Lung microvascular endothelial cell (primary cell): ENCODE measurements around the gene EIF4G3. TPM values are rescaled to one million over a fixed set of nuclear protein-coding genes. Genes with fewer than 3 reads are reported as not detected.
"Not testable (repeated sequence)": the region's sequence is repeated elsewhere in the genome, so short reads cannot be mapped to it uniquely, and the experiment has no call there.

ENCODE experiments used
- DNase-seq, 2 donors: peaks; one replicate each; pipeline versions ENCODE4 v3.0.0 to v3.0.0-alpha.2; 2010; ENCODE audit warnings: low read depth in 2 of 2
- total RNA-seq: library from RNA; depleted of rRNA; stranded (reverse); fragments of >200 nt; gene quantifications from 2 replicates; pipeline ENCODE4 v1.2.1, GENCODE V29; 2014

EIF4G3 gene
- total RNA-seq, 1 donor from 2014 or later = 30.2 TPM

DNA sequence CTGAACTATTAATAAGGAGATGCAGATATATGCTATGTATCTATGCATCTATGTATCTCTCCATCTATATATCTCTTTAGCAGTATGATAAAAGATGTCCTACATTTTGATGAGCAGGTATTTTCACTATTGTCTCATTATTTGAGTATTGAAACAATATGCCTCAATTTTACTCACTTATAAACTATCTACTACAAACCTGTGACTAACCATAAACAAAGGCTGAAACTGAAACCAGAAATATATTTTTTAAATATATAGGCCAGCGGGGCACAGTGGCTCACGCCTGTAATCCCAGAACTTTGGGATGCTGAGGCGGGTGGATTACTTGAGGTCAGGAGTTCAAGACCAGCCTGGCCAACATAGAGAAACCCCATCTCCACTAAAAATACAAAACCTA, 22.0 kb downstream of the EIF4G3 start:
- no peak for DNase-seq

GRCh38 chr1:21153388-21153787, 23.3 kb downstream of the EIF4G3 start:
- no peak for DNase-seq

GRCh38 chr1:21152423-21153100, 24.1 kb downstream of the EIF4G3 start:
- peak in 1 of 2 donors; percentile 52 for DNase-seq

DNA sequence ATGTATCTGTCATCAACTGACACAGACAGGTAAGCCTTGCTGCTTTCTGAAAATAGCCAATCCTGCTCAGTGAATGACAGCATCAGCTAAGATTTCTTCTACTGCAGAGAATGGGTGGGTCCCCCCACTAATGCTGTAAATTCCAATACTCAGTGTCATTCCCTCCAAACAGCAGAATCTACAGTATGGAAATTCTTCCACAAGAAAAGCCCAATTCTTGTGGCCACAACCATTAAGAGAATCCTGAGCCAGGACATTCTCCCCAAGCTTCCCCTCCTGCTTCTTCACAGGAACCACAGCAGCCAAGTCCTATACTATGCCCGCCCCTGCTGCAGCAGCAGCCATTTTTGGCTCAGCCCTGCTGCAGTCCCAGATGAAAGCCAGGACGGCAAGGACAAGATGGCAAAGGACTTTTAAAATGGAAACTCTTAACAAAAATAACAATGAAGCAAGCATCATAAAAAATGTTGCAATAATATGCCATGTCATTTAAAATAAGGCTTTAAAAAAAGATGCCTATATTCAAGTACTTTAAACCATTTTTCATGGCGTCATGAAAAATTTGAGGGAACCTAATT, 26.8 kb downstream of the EIF4G3 start:
- peak; percentile 40 to 50 for DNase-seq

DNA sequence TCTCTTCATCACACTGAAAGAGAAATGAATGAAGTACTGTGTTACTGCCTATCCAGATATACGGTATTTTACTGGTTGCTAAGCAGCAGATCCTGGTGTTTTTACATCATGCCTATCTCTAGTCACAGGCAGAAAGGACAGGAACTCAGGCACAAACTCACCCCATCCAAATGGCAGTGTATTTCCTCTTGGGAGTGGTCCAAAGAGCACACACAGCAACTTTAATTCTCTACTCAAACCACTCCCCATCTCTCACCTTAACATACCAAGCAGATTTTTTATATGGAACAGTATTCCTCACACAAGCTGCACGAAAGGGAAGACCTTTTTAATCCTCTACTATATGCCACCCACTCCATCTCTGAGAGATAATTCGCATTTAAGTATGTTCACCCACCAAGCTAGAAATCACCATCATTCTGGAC, 27.3 kb downstream of the EIF4G3 start:
- DNase-seq = peak; percentile 86 to 98

DNA sequence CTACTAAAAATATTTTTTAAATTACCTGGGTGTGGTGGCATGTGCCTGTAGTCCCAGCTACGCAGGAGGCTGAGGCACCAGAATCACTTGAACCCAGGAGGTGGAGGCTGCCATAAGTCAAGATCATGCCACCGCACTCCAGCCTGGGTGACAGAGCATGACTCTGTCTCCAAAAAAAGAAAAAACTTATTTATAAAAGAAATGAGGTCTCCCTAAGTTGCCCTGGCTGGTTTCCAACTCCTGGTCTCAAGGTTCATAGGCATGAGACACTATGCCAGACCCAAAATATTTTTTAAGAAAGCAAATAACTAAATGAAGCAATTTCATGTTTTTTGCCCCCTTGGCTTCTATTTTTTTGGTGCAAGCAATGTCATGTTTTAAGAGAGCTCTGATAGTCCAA, 32.9 kb downstream of the EIF4G3 start:
- DNase-seq = no peak

DNA sequence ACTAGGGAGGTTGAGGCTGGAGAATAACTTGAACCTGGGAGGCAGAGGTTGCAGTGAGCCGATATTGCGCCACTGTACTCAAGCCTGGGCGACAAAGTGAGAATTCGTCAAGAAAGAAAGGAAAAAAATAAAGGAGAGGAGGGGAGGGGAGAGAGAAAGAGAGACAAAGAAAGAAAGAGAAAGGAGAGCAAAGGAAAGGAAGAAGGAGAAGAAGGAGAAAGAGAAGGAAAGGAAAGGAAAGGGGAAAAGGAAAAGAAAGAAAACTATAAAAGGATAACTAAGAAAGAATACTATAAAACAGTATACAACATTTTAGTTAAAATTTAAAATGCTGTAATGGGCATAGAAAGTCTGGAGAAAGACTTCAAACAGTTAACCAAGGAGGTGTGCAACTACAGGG, 33.6 kb downstream of the EIF4G3 start:
- no peak for DNase-seq

- DNase-seq = no peak
These were observed 35.7 kb downstream of the EIF4G3 start for GRCh38 chr1:21141030-21141429.

DNA sequence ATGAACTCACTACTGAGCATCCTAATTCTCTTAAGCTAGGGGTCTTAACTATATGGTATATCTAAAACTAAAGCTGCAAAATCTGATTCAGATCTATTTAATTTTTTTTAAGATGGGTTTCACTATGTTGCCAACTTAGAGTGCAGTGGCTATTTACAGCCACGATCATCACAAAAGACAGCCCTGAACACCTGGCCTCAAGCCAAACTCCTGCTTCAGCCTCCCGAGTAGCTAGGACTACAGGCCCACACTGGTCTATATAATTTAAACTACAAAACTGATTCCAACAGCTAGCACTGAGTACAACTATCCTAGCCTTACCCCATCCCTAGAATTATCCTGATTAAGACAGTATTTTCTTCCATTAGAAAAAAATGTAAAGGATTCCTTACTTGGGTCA, 37.1 kb downstream of the EIF4G3 start:
- DNase-seq = peak; percentile 50 to 80

GRCh38 chr1:21136344-21136743, 40.4 kb downstream of the EIF4G3 start:
- DNase-seq = not testable (repeated sequence)

DNA sequence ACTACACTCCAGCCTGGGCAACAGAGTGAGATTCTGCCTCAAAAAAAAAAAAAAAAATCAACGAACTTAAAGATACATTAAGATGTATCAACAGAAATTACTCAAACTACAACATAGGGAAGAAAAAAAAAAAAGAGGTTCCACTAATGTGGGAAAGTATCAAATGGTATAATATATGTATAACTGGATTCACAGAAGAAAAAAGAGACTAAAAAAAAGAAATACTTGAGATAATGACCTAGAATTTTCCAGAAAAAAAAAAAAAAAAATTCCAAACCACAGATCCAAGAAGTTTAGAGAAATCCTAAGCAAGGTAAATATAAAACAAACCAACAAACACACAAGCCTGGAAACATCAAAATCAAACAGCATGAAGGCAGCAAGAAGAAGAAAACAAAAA, 45.5 kb downstream of the EIF4G3 start:
- DNase-seq = no peak

DNA sequence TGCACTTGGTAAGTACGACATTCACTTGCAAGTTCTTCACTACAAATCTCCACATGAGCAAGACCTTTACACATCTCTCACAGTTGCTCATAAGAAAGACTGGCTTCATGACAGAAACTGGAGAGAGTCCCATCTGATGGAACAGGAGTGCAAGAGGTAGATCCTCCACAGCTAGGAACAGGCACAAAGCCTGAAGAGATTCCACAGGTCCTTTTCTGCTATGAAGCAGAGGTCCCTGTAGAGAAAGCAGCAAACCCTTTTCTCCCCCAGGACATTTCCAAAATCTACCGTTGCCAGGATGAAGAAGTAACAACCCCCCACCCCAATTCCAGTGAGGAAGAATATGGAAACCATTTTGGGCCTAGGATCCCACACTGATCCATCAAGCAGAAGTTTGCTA, 47.3 kb downstream of the EIF4G3 start:
- no peak for DNase-seq

DNA sequence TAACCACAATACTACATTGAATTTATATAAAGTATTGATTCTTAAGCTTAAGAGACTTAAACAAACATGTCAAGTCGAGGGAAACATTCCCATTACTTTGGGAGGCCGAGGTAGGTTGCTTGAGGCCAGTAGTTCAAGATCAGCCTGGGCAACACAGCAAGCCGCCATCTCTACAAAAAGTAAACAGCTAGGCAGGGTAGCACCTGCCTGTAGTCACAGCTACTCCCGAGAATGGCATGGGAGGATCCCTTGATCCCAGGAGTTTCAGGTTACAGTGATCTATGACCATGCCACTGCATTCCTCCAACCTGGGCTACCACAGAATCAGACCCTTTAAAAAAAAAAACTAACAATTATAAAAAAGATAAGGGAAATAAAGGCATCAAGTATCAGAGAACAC, 50.4 kb downstream of the EIF4G3 start:
- DNase-seq = no peak

DNA sequence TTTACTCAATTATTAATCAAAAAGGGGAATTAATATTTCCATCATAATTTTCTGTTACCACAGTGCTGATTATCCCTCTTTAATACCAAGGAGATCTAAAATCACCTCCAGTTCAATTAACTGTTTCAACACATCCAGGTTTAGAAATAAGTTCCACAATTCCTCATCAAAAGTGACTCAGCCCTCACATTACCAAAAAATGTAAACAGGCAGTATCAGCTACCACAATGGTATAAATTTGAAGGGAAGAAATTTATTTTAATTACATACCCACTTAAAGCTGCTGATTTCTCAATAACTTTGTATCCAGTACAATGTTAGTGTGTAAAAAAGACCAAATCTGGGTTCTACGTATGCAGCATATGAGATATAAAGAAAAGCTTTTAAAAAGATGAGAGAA, 51.9 kb downstream of the EIF4G3 start:
- peak in 1 of 2 donors; percentile 3 for DNase-seq

GRCh38 chr1:21123287-21123948, 53.3 kb downstream of the EIF4G3 start:
- DNase-seq = peak in 1 of 2 donors; percentile 2

DNA sequence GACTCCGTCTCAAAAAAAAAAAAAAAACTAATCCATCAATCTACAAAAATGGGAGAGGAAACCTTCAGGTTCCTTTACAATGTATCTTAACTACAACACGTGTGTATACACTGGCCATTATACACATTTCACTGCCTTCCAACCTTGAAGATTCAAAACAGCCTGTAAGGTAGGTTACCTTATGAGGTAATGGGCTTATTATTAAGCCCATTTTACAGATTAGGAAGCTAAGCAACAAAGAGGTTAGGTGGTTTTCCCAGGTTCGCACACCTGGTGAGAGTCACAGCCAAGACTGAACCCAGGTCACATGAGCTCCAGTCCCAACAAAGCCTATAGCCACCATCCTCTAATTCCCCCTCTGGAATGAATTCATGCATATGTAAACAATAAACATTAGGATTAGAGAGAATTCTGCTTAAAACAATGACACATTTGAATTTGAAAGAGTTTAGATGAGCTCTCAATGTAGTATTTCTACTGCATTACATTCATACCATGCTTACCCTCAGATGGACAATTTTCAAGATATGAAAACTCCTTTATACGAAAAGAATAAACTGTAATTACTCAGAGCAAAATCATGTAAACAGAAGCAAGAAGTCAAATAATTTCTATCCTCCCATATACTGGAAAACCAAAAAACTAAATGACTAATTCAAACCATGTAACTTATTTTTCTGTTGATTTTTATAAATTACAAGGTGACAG, 54.8 kb downstream of the EIF4G3 start:
- no peak for DNase-seq

DNA sequence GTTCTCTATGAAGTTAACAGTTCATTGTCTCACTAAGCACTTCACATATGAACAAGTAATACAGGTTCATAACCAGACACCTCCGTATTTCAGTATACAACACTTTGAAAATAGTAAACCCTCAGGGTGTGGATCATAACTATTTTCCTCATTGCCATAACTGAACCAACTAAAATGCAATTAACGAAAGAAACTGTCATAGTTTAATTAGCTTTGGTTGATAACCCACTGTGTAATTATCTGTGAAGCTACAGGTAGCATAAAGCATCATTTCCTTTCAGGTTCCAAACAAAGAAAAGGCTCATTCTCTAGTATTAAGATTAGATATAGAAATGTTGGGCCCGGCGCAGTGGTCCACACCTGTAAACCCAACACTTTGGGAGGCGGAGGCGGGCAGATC, 58.5 kb downstream of the EIF4G3 start:
- no peak for DNase-seq

GRCh38 chr1:21117597-21118001, 59.1 kb downstream of the EIF4G3 start:
- DNase-seq = no peak

GRCh38 chr1:21117159-21117558, 59.5 kb downstream of the EIF4G3 start:
- no peak for DNase-seq

- peak; percentile 73 to 77 for DNase-seq
These were observed 61.5 kb downstream of the EIF4G3 start for GRCh38 chr1:21115098-21115760.

DNA sequence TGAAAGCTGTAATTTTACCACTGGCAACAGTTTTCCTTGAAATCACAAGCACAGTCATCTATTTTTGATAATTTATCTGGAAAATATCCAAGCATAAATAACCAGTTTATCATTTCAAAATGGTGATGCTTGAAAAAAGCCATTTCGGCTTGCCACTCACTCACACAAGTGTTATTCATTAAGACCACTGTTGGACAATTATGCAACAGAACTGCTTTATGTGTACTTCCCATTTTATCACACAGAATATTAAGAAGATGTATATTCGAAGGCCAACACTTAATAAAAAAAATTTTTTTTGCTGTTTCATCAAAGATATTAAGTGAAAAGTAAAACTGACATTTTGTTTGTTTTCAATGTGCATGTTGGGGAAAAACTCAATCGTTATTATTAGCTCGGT, 62.3 kb downstream of the EIF4G3 start:
- no peak for DNase-seq

DNA sequence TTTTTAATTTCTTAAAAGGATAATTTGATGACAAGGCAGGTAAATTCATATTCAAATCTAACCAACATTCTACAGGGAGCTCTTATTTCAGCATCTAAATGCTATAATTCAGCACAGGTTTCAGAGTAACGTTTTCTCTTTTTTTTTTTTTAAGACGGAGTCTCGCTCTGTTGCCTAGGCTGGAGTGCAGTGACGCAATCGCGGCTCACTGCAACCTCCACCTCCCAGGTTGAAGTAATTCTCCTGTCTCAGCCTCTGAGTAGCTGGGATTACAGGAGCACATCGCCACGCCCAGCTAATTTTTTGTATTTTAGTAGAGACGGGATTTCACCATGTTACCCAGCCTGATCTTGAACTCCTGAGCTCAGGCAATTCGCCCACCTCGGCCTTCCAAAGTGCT, 66.5 kb downstream of the EIF4G3 start:
- DNase-seq = no peak
